ENCODE data around the gene ZNF581.

The ZNF581 gene

DNA sequence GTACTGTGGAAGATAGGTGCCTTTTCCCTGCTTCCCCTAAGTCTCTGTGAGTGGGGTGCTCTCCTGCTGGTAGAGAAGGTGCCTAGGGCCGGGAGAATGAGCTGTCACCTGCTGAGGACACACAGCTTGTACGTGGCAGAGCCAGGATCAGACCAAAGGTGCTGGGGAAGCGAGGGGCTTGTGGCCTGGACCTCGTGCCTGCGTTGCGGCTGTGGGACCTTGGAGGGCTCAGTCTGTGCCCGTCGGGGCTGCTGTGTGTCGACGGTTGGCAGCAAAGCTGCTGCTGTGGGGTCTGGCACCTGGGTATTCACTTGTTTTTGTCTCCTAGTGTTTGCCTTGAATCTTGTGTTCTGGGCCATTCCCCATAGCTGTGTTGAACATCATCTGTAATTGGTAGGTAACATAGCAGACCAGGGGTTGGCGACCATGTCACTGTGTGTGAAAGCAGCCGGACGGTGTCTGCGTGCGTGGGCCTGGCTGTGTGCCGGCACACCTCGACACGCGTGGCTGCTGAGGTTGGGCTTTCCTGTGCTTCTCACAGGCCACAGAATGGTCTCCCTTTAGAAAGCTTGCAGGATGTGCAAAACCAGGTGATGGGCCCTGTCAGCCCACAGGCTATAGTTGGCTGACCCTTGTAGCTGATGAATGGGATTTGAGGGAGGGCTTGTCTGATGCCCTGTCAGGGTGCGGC is 20.5 kb downstream of the ZNF581 start:
- no peak for DNase-seq (ENCODE audit: low read depth in 1 of 2, low spot score in 1 of 2)
- no peak overlapping the region for H3K4me3 ChIP-seq (replicated peaks; ENCODE audit: insufficient read depth, low read length)
- no peak for TF ChIP-seq SPI1 (IDR thresholded peaks at IDR 0.05; ENCODE audit: borderline replicate concordance, low read depth)
- TF ChIP-seq GABPA (IDR thresholded peaks at IDR 0.05; ENCODE audit: low read depth), result no peak
- TF ChIP-seq POLR2AphosphoS5 (IDR thresholded peaks at IDR 0.05; ENCODE audit: low read depth), result no peak
- TF ChIP-seq, protein P1, sequence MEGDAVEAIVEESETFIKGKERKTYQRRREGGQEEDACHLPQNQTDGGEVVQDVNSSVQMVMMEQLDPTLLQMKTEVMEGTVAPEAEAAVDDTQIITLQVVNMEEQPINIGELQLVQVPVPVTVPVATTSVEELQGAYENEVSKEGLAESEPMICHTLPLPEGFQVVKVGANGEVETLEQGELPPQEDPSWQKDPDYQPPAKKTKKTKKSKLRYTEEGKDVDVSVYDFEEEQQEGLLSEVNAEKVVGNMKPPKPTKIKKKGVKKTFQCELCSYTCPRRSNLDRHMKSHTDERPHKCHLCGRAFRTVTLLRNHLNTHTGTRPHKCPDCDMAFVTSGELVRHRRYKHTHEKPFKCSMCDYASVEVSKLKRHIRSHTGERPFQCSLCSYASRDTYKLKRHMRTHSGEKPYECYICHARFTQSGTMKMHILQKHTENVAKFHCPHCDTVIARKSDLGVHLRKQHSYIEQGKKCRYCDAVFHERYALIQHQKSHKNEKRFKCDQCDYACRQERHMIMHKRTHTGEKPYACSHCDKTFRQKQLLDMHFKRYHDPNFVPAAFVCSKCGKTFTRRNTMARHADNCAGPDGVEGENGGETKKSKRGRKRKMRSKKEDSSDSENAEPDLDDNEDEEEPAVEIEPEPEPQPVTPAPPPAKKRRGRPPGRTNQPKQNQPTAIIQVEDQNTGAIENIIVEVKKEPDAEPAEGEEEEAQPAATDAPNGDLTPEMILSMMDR (IDR thresholded peaks at IDR 0.05; ENCODE audit: insufficient read depth, low read length), result no peak
- TF ChIP-seq, protein P2, sequence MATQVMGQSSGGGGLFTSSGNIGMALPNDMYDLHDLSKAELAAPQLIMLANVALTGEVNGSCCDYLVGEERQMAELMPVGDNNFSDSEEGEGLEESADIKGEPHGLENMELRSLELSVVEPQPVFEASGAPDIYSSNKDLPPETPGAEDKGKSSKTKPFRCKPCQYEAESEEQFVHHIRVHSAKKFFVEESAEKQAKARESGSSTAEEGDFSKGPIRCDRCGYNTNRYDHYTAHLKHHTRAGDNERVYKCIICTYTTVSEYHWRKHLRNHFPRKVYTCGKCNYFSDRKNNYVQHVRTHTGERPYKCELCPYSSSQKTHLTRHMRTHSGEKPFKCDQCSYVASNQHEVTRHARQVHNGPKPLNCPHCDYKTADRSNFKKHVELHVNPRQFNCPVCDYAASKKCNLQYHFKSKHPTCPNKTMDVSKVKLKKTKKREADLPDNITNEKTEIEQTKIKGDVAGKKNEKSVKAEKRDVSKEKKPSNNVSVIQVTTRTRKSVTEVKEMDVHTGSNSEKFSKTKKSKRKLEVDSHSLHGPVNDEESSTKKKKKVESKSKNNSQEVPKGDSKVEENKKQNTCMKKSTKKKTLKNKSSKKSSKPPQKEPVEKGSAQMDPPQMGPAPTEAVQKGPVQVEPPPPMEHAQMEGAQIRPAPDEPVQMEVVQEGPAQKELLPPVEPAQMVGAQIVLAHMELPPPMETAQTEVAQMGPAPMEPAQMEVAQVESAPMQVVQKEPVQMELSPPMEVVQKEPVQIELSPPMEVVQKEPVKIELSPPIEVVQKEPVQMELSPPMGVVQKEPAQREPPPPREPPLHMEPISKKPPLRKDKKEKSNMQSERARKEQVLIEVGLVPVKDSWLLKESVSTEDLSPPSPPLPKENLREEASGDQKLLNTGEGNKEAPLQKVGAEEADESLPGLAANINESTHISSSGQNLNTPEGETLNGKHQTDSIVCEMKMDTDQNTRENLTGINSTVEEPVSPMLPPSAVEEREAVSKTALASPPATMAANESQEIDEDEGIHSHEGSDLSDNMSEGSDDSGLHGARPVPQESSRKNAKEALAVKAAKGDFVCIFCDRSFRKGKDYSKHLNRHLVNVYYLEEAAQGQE (IDR thresholded peaks at IDR 0.05; ENCODE audit: insufficient replicate concordance, low read depth), result no peak
- H3K27me3 ChIP-seq (ENCODE audit: insufficient read depth, poor library complexity, severe bottlenecking), result no peaks in the 10 kb centered on the region
- no peak overlapping the region for H3K27ac ChIP-seq (replicated peaks)

DNA sequence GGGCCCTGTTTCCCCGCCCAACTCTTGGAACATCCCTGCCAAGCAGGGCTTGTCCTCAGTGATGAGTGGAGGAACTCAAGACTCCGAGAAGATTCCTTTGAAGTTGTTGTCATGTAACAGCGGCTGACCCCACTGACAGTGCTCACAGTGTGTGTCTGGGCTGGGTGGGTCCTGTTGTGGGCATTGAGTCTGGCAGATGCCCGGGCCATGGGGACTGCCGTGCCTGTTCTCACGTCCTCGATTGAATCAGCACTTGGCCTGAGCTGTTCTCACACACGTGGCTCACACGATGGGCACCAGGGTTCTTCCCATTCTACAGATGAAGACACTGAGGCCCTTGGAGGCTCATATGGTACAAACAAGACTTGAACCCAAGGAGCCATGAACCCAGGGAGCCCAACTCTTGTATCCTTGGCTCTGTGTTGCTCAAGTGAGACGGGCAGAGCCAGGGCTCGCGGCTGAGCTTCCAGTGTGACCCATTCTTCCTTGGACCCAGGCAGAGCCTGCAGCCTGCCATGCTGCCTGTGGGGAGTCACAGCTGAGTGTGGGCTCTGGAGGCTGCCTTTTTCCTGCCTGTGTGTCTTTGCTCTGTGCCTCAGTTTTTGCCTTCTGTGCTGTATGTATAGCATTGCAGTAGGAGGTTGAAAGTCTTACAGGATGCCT is 23.0 kb downstream of the ZNF581 start:
- TF ChIP-seq SPI1 (IDR thresholded peaks at IDR 0.05; ENCODE audit: borderline replicate concordance, low read depth), result no peak
- TF ChIP-seq GABPA (IDR thresholded peaks at IDR 0.05; ENCODE audit: low read depth), result no peak
- TF ChIP-seq, protein P2 (IDR thresholded peaks at IDR 0.05; ENCODE audit: insufficient replicate concordance, low read depth), result no peak
- TF ChIP-seq, protein P1 (IDR thresholded peaks at IDR 0.05; ENCODE audit: insufficient read depth, low read length), result no peak
- no peak for TF ChIP-seq POLR2AphosphoS5 (IDR thresholded peaks at IDR 0.05; ENCODE audit: low read depth)
- H3K4me3 ChIP-seq (replicated peaks; ENCODE audit: insufficient read depth, low read length), result no peak overlapping the region
- H3K27ac ChIP-seq (replicated peaks), result no peak overlapping the region
- H3K27me3 ChIP-seq (ENCODE audit: insufficient read depth, poor library complexity, severe bottlenecking), result no peaks in the 10 kb centered on the region
- no peak for DNase-seq (ENCODE audit: low read depth in 1 of 2, low spot score in 1 of 2)

DNA sequence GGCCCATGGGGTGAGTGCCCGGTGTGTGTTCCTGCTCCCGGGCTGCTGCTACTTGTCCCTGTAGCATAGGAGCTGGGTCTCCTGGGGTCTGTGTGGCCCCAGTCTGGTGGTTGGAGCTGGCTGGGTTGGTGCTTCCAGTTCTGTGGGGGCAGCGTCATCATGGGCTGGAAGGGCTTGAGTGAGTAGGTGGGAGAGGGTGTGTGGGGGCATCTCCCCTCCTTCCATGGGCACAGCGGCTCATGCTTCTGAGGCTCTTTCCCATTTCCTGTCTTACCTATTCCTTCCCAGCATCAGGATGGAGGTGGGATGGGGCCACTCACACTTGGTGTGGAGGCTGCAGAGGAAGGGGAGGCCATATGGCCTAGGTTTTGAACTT is 23.5 kb downstream of the ZNF581 start:
- no peak overlapping the region for H3K27ac ChIP-seq (replicated peaks)

More for the DNA sequence above, 23.5 kb downstream of the ZNF581 start:
- no peaks in the 10 kb centered on the region for H3K27me3 ChIP-seq (ENCODE audit: insufficient read depth, poor library complexity, severe bottlenecking)
- DNase-seq (ENCODE audit: low read depth in 1 of 2, low spot score in 1 of 2), result no peak
- no peak overlapping the region for H3K4me3 ChIP-seq (replicated peaks; ENCODE audit: insufficient read depth, low read length)
- TF ChIP-seq, protein P2 (IDR thresholded peaks at IDR 0.05; ENCODE audit: insufficient replicate concordance, low read depth), result no peak
- TF ChIP-seq GABPA (IDR thresholded peaks at IDR 0.05; ENCODE audit: low read depth) (no peak), SPI1 (IDR thresholded peaks at IDR 0.05; ENCODE audit: borderline replicate concordance, low read depth) (no peak)
- TF ChIP-seq, protein P1 (IDR thresholded peaks at IDR 0.05; ENCODE audit: insufficient read depth, low read length), result no peak
